HG03064 (cell line): ENCODE results near the gene PAGE2B.
A peak's percentile ranks its signal among the peaks of the same experiment; 100 is the strongest.
"Not testable (repeated sequence)": the region's sequence is repeated elsewhere in the genome, so short reads cannot be mapped to it uniquely, and the experiment has no call there.

Source experiments
- ATAC-seq: cut with Tn5 transposase; IDR thresholded peaks from one replicate; pipeline ENCODE4 v1.9.1; 2021; ENCODE audit warnings: low read depth; ENCODE audit not compliant: unreplicated experiment

Gene PAGE2B, protein sequence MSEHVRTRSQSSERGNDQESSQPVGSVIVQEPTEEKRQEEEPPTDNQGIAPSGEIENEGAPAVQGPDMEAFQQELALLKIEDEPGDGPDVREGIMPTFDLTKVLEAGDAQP

DNA sequence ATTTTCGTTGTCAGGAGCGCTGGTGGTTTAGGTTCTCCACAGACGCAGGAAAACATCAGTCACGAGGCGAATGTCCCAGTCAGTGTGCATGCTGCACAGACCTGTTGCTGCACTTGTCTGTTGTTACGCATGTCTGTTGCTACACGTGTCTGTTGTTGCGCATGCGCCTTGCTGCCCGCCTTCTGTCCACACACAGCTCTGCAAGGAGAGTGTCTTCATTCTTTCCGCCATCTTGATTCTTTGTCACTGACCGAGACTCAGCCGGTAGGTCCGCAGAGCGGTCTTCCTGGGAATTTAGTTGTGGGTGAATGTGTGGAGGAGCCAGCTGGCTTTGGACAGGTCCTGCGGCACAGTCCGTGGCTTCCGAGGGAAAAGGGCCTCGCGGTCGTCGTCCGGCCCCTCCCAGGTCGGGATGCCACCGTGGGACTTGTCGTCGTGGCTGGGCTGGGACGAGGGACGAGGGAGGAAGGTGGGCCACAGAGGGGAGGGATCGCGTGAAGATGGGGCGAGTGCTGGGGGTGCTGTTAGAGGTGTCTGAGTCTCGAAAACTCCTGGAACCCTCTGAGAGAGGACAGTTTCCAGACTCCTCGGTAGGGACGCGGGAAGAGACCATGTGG, at the start of gene PAGE2B:
Gene PAGE2B, plus strand, starts transcription at position 180 of the 617 bp plus-strand sequence. CDS start 1,012 bp downstream, outside the sequence.
- ATAC-seq: no peak

DNA sequence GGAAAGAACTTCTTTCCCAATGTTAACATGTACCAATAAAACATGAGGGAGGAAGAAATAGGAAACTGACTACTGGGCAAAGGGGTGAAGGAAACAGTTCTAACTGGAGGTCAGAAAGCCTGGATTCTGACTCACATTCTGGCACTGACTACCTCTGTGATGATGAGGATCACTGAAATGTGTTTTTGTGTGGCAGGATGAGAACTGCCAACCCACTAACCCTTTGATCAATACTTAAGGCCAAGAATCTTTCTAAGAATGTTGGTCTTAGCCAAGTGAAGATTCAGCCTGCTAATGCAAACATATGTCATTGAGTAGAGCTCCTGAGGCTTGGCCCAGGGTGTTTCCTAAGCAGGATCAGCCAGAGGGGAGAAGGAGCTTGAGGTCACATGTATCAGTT, 48.7 kb upstream of the PAGE2B start:
- ATAC-seq: no peak

- ATAC-seq: no peak
Observed at GRCh38 chrX:55026840-55027239, 48.0 kb upstream of the PAGE2B start.

GRCh38 chrX:55028040-55028439, 46.8 kb upstream of the PAGE2B start:
- ATAC-seq: no peak

- no peak for ATAC-seq
Observed at GRCh38 chrX:55028611-55029010, 46.2 kb upstream of the PAGE2B start.

DNA sequence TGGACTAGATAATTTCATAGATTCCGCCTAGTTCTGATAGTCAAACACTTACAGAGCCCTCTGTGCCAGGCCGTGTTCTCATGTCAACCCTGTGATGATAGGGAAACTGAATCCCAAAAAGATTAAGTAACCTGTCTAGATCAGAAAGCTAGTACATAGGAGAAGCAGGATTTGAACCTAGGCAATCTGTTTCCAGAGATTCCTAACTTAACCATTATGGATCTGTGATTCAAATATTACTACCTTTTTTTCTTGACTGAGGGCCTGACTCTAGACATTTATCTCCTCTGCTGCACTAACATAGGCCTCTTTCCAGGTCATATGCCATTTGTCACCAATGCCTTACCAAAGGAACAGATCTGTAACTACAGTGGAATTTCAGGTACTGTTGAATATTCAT, 45.5 kb upstream of the PAGE2B start:
- no peak for ATAC-seq

DNA sequence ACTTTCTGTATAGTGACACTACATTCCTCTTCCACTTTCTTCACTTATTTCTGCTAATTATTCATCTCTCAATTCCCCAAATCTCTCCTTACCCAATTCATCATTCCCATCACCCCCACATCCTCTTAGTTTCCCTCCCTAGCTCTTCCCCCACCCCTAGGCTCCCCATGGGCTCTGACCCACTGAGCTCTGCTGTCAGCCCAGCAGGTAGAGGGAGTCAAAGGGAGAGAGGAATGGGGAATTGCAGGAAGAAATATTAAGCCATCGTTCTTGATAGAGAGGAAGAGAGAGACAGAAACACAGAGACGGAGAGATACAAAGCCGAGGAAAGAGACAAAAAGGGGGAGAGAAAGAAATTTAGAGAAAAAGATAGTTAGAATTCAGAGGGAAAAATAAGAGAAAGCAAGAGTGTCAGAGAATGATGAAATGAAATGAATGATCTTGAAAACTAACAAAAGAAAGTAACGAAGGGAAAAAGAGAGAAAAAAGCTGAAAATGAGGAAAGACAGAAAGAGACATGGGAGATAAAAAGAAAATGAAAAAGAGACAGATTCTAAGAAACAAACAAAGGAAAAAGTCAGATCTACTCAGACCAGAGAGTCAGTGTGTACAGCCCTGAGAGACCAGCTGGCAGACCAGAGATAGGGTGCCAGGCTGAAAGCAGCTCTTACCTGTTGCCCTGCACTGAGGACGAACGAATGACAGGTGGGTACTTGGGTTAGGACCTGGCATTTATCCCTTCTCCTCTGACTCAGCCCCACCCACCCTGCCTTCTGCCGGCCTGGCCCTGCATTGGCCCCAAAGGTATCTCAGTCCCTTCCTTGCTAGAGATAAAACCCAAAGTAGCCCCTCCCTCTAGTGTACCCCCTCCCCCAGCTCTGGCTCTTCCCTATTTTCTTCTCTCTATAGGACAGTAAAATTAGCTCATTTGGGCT, 44.3 kb upstream of the PAGE2B start, which contains the start of gene ALAS2:
Gene ALAS2, minus strand, starts transcription at position 707 of the 935 bp plus-strand sequence. CDS start 4,977 bp downstream, outside the sequence.
- ATAC-seq: no peak

GRCh38 chrX:55033429-55033828, 41.4 kb upstream of the PAGE2B start:
- ATAC-seq: no peak

- ATAC-seq: no peak
Observed at GRCh38 chrX:55039471-55039870, 35.4 kb upstream of the PAGE2B start.

DNA sequence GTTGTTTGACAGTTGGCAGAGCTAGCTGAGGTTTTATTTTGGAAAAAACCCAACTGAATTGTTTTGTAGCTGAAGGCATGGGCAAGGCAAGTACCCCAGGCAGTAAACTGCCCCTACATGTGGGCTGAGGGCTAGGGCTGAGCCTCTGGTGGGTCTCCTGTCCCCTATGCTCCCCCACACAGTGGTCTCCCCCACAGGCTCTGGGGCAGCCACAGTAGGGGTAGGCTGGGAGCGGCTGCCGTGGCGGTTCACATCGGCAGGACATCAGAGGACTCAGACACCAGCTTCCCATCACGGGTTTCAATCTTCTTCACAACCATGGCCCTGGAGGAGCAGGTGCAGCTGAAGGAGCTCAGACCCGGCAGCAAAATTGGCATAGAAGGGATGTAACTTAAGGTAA, 33.3 kb upstream of the PAGE2B start:
- ATAC-seq: no peak

- ATAC-seq: not testable (repeated sequence)
Observed at GRCh38 chrX:55050599-55050998, 24.2 kb upstream of the PAGE2B start.

GRCh38 chrX:55056820-55057674, 17.8 kb upstream of the PAGE2B start:
- no peak for ATAC-seq

DNA sequence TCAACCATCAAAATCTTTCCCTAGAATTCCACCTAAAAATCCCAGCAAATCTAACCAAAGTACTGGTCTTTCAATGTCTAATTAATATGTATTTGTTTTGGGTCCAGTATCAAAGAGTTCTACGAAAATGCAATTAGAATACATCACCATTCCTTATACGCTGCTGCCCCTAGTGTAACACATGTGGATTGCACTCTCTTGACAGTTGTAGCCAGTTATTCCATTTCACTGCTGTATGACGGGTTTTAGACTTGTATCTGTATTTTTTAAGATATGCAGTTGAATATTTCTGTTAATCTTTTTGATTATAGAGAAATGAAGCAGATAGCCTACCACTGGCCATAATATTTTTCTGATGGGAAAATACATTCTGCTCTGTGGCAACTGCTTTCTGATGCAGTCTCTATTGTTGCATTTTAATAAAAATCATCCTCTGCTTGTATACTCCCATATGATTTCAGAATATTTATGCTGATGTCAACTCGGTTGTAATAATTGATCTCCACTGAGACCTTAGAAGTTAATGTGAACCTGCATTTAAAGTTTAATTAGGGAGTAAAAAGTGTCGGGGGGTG, 17.1 kb upstream of the PAGE2B start:
- peak; percentile 75 for ATAC-seq

DNA sequence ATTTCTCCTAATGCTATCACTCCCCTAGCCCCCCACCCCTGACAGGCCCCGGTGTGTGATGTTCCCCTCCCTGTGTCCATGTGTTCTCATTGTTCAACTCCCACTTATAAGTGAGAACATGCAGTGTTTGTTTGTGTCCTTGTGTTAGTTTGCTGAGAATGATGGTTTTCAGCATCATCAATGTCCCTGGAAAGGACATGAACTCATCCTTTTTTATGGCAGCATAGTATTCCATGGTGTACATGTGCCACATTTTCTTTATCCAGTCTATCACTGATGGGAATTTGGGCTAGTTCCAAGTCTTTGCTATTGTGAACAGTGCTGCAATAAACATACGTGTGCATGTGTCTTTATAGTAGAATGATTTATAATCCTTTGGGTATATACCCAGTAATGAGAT, 7.7 kb upstream of the PAGE2B start:
- not testable (repeated sequence) for ATAC-seq

GRCh38 chrX:55072286-55072685, 2.5 kb upstream of the PAGE2B start:
- ATAC-seq: no peak

DNA sequence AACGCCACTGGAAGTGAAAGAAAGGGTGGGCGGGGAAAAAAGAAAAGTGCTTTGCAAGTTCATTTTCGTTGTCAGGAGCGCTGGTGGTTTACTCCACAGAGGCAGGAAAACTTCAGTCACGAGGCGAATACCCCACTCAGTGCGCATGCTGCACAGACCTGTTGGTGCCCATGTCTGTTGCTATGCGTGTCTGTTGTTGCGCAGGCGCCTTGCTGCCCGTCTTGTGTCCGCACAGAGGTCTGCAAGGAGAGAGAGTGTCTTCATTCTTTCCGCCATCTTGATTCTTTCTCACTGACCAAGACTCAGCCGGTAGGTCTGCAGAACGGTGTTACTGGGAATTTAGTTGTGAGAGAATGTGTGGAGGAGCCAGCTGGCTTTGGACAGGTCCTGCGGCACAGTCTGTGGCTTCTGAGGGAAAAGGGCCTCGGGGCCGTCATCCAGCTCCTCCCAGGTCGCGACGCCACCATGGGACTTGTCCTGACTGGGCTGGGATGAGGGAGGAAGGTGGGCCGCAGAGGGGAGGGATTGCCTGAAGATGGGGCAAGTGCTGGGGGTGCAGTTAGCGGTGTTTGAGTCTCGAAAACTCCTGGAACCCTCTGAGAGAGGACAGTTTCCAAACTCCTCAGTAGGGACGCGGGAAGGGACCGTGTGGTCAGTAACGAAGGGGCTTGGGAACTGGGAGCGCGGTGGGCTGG, 14.1 kb downstream of the PAGE2B start, which contains the start of gene PAGE2:
Gene PAGE2, plus strand, starts transcription at position 224 of the 695 bp plus-strand sequence. CDS start 1,003 bp downstream, outside the sequence.
- no peak for ATAC-seq

DNA sequence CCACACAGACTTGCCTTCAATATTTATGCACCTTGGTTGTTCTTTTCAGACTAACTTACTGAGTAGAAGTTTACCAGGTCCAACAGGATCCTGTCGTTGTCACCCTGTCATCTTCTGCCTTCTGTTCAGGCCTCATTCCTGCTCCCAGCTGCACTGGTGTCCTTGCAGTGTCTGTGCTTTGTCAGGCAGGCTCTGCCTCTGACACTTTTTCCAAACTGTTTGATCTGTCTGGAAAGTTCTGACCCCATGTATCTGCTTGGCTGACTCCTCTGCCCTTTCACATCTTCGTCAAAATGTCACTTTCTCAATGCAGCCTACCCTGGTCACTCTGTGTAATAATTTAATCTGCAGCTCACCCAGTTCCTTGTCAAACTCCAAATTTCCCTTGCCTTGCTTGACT, 23.9 kb downstream of the PAGE2B start:
- no peak for ATAC-seq

DNA sequence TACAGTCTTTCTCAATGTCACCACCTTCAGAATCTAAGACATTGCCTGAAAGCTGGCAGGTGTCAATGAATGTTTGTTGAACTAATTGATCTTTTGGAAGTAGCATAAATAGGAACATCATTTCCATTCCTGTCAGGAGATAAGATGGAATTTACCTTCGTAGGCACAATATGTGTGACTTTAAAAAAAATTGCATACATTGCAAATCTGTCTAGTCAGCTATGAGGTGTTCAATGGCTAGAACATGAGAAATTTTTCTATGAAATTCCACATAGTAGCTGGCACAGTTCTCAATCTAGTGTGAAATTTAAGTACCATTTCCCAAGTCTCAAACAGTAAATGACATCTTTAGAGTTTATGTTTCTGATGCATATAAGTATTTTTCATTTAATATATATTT, 24.3 kb downstream of the PAGE2B start:
- ATAC-seq: no peak

- no peak for ATAC-seq
Observed at GRCh38 chrX:55102754-55103153, 27.9 kb downstream of the PAGE2B start.
